GM23338 (cell line): ENCODE measurements around the gene RPS6KA3. TPM values are rescaled to one million over a fixed set of nuclear protein-coding genes. Genes with fewer than 3 reads are reported as not detected.
A peak's percentile ranks its signal among the peaks of the same experiment; 100 is the strongest.

Source experiments
- ATAC-seq: fragments of 200-7000 bp; cut with Tn5 transposase; 3 replicates; pipeline ENCODE4 v1.9.1; 2020
- DNase-seq: peaks from one replicate; pipeline ENCODE4 v3.0.0-alpha.2; 2015; ENCODE audit warnings: low spot score
- H2AFZ ChIP-seq: fragments of 200-600 bp; sonication (generic); 2 replicates; pipeline ENCODE4 v1.8.0; 2016; ENCODE audit warnings: antibody characterized with exemption, mild to moderate bottlenecking, moderate library complexity
- H3F3A ChIP-seq: fragments of 200-600 bp; sonication (generic); replicated peaks from 2 replicates; pipeline ENCODE4 v1.8.0; 2017; ENCODE audit warnings: antibody characterized with exemption, mixed run types, low read depth
- H3K27ac ChIP-seq: fragments of 200-600 bp; sonication (generic); 2 replicates; pipeline ENCODE4 v1.6.1; 2016; ENCODE audit warnings: low read depth
- H3K27me3 ChIP-seq: fragments of 200-600 bp; sonication (generic); 2 replicates; pipeline ENCODE4 v1.8.0; 2016; ENCODE audit warnings: mild to moderate bottlenecking, mixed run types, moderate library complexity; ENCODE audit not compliant: insufficient read depth
- H3K36me3 ChIP-seq: fragments of 200-600 bp; sonication (generic); 2 replicates; pipeline ENCODE4 v1.8.0; 2016; ENCODE audit warnings: mild to moderate bottlenecking; ENCODE audit not compliant: insufficient read depth
- H3K4me1 ChIP-seq: fragments of 200-600 bp; sonication (generic); 2 replicates; pipeline ENCODE4 v1.8.0; 2016; ENCODE audit warnings: mild to moderate bottlenecking, moderate library complexity; ENCODE audit not compliant: insufficient read depth
- H3K4me2 ChIP-seq: fragments of 200-600 bp; sonication (generic); 2 replicates; pipeline ENCODE4 v1.7.1; 2017; ENCODE audit warnings: mixed run types
- H3K4me3 ChIP-seq: fragments of 200-600 bp; sonication (generic); 2 replicates; pipeline ENCODE4 v1.6.1; 2016; ENCODE audit warnings: mixed run types
- H3K79me2 ChIP-seq: fragments of 200-600 bp; sonication (generic); replicated peaks from 2 replicates; pipeline ENCODE4 v1.8.0; 2017; ENCODE audit warnings: mild to moderate bottlenecking; ENCODE audit not compliant: insufficient read depth
- H3K9me2 ChIP-seq: fragments of 200-600 bp; sonication (generic); 2 replicates; pipeline ENCODE4 v1.8.0; 2017; ENCODE audit not compliant: insufficient read depth
- H4K20me1 ChIP-seq: fragments of 200-600 bp; sonication (generic); replicated peaks from 2 replicates; pipeline ENCODE4 v1.8.0; 2017; ENCODE audit warnings: mild to moderate bottlenecking; ENCODE audit not compliant: insufficient read depth
- H3K27ac Mint-ChIP-seq: 2 replicates; pipeline ENCODE4 v1.8.0; 2020; ENCODE audit warnings: inconsistent platforms, mild to moderate bottlenecking, moderate library complexity, mixed read lengths
- H3K27me3 Mint-ChIP-seq: 3 replicates; pipeline ENCODE4 v1.8.0; 2022; ENCODE audit warnings: low read depth, mild to moderate bottlenecking, moderate library complexity, mixed read lengths, inconsistent platforms; ENCODE audit not compliant: insufficient read depth, poor library complexity
- H3K36me3 Mint-ChIP-seq: 3 replicates; pipeline ENCODE4 v1.8.0; 2021; ENCODE audit warnings: low read depth, mild to moderate bottlenecking, inconsistent platforms, moderate library complexity, mixed read lengths
- H3K4me1 Mint-ChIP-seq: 3 replicates; pipeline ENCODE4 v1.8.0; 2020; ENCODE audit warnings: mild to moderate bottlenecking, inconsistent platforms, mixed read lengths
- H3K4me3 Mint-ChIP-seq: 3 replicates; pipeline ENCODE4 v1.8.0; 2021; ENCODE audit warnings: moderate library complexity, mild to moderate bottlenecking, inconsistent platforms, mixed read lengths
- H3K9me3 Mint-ChIP-seq: 3 replicates; pipeline ENCODE4 v1.8.0; 2020; ENCODE audit warnings: moderate library complexity, mild to moderate bottlenecking, inconsistent platforms, mixed read lengths
- CREB1 ChIP-seq: fragments of 250-450 bp; sonication (Bioruptor Pico); IDR thresholded peaks from 2 replicates; pipeline ENCODE4 v1.5.0; 2020; ENCODE audit warnings: low read depth, mild to moderate bottlenecking, moderate library complexity
- EZH2 ChIP-seq: fragments of 200-600 bp; sonication (generic); IDR thresholded peaks from one replicate; pipeline ENCODE4 v1.8.0; 2017; ENCODE audit warnings: antibody characterized with exemption, mild to moderate bottlenecking, low read depth; ENCODE audit not compliant: unreplicated experiment
- EZH2phosphoT487 ChIP-seq: fragments of 200-600 bp; sonication (generic); IDR thresholded peaks from one replicate; pipeline ENCODE4 v1.8.1; 2018; ENCODE audit warnings: antibody characterized with exemption; ENCODE audit not compliant: unreplicated experiment
- JUNB ChIP-seq: IDR thresholded peaks from one replicate; pipeline ENCODE4 v1.6.1; 2016; ENCODE audit warnings: antibody characterized with exemption; ENCODE audit not compliant: unreplicated experiment
- NANOG ChIP-seq: IDR thresholded peaks from 2 replicates; pipeline ENCODE4 v1.6.1; 2016; ENCODE audit warnings: antibody characterized with exemption, borderline replicate concordance
- POLR2AphosphoS5 ChIP-seq: IDR thresholded peaks from 2 replicates; pipeline ENCODE4 v1.6.1; 2016; ENCODE audit warnings: antibody characterized with exemption, low read depth
- STAT1 ChIP-seq: IDR thresholded peaks from one replicate; pipeline ENCODE4 v1.6.1; 2016; ENCODE audit warnings: antibody characterized with exemption; ENCODE audit not compliant: unreplicated experiment
- ZNF114 ChIP-seq: fragments of 250-450 bp; sonication (Bioruptor Pico); IDR thresholded peaks from 2 replicates; pipeline ENCODE4 v1.5.0; 2020; ENCODE audit warnings: mild to moderate bottlenecking, moderate library complexity
- ZNF331 ChIP-seq: fragments of 250-450 bp; sonication (Bioruptor Pico); IDR thresholded peaks from 2 replicates; pipeline ENCODE4 v1.5.0; 2020; ENCODE audit warnings: low read depth, mild to moderate bottlenecking, moderate library complexity
- polyA plus RNA-seq: library from polyadenylated mRNA; unstranded; fragments of >200 nt; fragmentation: Nextera tagmentation; extraction: Ambion mirVana; gene quantifications from 2 replicates; pipeline ENCODE4 v1.2.1, GENCODE V29; 2016
- total RNA-seq: library from RNA; depleted of rRNA; stranded (reverse); fragments of >200 nt; shearing (Covaris generic); gene quantifications from 2 replicates; pipeline ENCODE4 v1.2.3, GENCODE V29; 2014
- TF ChIP-seq, protein P1 (sequence below), 2 experiments: fragments of 200-600 bp in 1 of 2; sonication (generic) in 1 of 2; conservative IDR thresholded peaks; 2 replicates each; pipeline versions ENCODE4 v1.5.1 to v1.6.1; 2016 to 2017; ENCODE audit warnings: antibody characterized with exemption in 2 of 2, low read depth in 2 of 2, mild to moderate bottlenecking in 2 of 2, moderate library complexity in 1 of 2
- TF ChIP-seq, protein P2 (sequence below): IDR thresholded peaks from one replicate; pipeline ENCODE4 v1.6.1; 2018; ENCODE audit warnings: antibody characterized with exemption; ENCODE audit not compliant: unreplicated experiment
- TF ChIP-seq, protein P3 (sequence below): IDR thresholded peaks from 2 replicates; pipeline ENCODE4 v1.6.1; 2016; ENCODE audit warnings: antibody characterized with exemption
- TF ChIP-seq, protein P4 (sequence below): fragments of 250-450 bp; sonication (Bioruptor Pico); IDR thresholded peaks from 2 replicates; pipeline ENCODE4 v1.5.0; 2020; ENCODE audit warnings: mild to moderate bottlenecking, moderate library complexity

The RPS6KA3 gene
- total and polyA plus RNA-seq, 2 experiments from 2014 or later, result 3.2 to 12.2 TPM

DNA sequence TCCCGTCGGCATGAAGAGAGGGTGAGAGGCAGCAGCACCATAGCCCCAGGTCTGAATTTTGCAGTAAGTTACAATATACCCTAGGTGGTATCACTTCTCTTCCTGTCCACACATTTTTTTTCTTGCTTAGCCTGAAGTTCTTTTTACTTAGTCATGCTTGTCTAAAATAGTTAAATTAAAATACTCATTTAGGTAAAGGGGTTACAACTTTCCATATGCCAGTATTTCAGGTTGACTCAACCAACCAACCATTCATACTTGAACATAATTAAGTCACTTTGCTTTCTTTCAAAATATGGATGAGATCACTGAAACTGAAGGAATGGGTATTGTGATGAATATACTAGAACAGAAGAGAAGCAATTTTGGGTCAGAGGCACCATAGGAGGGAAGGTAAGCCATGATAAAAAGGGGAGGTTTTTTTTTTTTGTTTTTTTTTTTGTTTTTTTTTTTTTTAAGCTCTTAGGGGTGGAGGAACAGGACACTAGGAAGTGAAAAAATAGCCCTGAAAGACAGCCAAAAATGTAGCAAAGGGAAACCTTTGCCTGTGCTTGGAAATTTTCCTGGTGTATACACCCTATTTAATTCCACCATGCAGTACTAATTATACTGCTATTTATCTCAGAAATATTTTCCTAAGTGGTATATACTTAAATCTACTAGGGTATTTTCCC lies 41.8 kb downstream of the RPS6KA3 start:
- H3K36me3 Mint-ChIP-seq, result no peaks in the 10 kb centered on the region
- H4K20me1 ChIP-seq, result no peaks in the 10 kb centered on the region; the same call in 1 of the 2 replicates
- DNase-seq (peak; percentile 4), ATAC-seq (no peak)
- no peak overlapping the region for H3K27ac ChIP-seq
- no peaks in the 10 kb centered on the region for H3F3A ChIP-seq
- H3K4me3 Mint-ChIP-seq, result no peak overlapping the region
- H3K27me3 ChIP-seq, result no peaks in the 10 kb centered on the region
- H3K27me3 Mint-ChIP-seq, result peaks cover 2% of the 10 kb centered on the region
- no peaks in the 10 kb centered on the region for H3K79me2 ChIP-seq
- H3K36me3 ChIP-seq, result no peaks in the 10 kb centered on the region
- TF ChIP-seq POLR2AphosphoS5 (no peak), JUNB (no peak), CREB1 (CRISPR knock-in tag) (no peak), EZH2phosphoT487 (no peak), NANOG (no peak), ZNF331 (CRISPR knock-in tag) (no peak), EZH2 (no peak), ZNF114 (CRISPR knock-in tag) (no peak), STAT1 (no peak)
- TF ChIP-seq, protein P1, sequence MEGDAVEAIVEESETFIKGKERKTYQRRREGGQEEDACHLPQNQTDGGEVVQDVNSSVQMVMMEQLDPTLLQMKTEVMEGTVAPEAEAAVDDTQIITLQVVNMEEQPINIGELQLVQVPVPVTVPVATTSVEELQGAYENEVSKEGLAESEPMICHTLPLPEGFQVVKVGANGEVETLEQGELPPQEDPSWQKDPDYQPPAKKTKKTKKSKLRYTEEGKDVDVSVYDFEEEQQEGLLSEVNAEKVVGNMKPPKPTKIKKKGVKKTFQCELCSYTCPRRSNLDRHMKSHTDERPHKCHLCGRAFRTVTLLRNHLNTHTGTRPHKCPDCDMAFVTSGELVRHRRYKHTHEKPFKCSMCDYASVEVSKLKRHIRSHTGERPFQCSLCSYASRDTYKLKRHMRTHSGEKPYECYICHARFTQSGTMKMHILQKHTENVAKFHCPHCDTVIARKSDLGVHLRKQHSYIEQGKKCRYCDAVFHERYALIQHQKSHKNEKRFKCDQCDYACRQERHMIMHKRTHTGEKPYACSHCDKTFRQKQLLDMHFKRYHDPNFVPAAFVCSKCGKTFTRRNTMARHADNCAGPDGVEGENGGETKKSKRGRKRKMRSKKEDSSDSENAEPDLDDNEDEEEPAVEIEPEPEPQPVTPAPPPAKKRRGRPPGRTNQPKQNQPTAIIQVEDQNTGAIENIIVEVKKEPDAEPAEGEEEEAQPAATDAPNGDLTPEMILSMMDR (conservative IDR thresholded peaks at IDR 0.05; ENCODE audit: low read depth in 2 of 2), result no peak
- TF ChIP-seq, protein P2, sequence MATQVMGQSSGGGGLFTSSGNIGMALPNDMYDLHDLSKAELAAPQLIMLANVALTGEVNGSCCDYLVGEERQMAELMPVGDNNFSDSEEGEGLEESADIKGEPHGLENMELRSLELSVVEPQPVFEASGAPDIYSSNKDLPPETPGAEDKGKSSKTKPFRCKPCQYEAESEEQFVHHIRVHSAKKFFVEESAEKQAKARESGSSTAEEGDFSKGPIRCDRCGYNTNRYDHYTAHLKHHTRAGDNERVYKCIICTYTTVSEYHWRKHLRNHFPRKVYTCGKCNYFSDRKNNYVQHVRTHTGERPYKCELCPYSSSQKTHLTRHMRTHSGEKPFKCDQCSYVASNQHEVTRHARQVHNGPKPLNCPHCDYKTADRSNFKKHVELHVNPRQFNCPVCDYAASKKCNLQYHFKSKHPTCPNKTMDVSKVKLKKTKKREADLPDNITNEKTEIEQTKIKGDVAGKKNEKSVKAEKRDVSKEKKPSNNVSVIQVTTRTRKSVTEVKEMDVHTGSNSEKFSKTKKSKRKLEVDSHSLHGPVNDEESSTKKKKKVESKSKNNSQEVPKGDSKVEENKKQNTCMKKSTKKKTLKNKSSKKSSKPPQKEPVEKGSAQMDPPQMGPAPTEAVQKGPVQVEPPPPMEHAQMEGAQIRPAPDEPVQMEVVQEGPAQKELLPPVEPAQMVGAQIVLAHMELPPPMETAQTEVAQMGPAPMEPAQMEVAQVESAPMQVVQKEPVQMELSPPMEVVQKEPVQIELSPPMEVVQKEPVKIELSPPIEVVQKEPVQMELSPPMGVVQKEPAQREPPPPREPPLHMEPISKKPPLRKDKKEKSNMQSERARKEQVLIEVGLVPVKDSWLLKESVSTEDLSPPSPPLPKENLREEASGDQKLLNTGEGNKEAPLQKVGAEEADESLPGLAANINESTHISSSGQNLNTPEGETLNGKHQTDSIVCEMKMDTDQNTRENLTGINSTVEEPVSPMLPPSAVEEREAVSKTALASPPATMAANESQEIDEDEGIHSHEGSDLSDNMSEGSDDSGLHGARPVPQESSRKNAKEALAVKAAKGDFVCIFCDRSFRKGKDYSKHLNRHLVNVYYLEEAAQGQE, result no peak
- TF ChIP-seq, protein P3, sequence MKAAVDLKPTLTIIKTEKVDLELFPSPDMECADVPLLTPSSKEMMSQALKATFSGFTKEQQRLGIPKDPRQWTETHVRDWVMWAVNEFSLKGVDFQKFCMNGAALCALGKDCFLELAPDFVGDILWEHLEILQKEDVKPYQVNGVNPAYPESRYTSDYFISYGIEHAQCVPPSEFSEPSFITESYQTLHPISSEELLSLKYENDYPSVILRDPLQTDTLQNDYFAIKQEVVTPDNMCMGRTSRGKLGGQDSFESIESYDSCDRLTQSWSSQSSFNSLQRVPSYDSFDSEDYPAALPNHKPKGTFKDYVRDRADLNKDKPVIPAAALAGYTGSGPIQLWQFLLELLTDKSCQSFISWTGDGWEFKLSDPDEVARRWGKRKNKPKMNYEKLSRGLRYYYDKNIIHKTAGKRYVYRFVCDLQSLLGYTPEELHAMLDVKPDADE, result no peak
- TF ChIP-seq, protein P4, sequence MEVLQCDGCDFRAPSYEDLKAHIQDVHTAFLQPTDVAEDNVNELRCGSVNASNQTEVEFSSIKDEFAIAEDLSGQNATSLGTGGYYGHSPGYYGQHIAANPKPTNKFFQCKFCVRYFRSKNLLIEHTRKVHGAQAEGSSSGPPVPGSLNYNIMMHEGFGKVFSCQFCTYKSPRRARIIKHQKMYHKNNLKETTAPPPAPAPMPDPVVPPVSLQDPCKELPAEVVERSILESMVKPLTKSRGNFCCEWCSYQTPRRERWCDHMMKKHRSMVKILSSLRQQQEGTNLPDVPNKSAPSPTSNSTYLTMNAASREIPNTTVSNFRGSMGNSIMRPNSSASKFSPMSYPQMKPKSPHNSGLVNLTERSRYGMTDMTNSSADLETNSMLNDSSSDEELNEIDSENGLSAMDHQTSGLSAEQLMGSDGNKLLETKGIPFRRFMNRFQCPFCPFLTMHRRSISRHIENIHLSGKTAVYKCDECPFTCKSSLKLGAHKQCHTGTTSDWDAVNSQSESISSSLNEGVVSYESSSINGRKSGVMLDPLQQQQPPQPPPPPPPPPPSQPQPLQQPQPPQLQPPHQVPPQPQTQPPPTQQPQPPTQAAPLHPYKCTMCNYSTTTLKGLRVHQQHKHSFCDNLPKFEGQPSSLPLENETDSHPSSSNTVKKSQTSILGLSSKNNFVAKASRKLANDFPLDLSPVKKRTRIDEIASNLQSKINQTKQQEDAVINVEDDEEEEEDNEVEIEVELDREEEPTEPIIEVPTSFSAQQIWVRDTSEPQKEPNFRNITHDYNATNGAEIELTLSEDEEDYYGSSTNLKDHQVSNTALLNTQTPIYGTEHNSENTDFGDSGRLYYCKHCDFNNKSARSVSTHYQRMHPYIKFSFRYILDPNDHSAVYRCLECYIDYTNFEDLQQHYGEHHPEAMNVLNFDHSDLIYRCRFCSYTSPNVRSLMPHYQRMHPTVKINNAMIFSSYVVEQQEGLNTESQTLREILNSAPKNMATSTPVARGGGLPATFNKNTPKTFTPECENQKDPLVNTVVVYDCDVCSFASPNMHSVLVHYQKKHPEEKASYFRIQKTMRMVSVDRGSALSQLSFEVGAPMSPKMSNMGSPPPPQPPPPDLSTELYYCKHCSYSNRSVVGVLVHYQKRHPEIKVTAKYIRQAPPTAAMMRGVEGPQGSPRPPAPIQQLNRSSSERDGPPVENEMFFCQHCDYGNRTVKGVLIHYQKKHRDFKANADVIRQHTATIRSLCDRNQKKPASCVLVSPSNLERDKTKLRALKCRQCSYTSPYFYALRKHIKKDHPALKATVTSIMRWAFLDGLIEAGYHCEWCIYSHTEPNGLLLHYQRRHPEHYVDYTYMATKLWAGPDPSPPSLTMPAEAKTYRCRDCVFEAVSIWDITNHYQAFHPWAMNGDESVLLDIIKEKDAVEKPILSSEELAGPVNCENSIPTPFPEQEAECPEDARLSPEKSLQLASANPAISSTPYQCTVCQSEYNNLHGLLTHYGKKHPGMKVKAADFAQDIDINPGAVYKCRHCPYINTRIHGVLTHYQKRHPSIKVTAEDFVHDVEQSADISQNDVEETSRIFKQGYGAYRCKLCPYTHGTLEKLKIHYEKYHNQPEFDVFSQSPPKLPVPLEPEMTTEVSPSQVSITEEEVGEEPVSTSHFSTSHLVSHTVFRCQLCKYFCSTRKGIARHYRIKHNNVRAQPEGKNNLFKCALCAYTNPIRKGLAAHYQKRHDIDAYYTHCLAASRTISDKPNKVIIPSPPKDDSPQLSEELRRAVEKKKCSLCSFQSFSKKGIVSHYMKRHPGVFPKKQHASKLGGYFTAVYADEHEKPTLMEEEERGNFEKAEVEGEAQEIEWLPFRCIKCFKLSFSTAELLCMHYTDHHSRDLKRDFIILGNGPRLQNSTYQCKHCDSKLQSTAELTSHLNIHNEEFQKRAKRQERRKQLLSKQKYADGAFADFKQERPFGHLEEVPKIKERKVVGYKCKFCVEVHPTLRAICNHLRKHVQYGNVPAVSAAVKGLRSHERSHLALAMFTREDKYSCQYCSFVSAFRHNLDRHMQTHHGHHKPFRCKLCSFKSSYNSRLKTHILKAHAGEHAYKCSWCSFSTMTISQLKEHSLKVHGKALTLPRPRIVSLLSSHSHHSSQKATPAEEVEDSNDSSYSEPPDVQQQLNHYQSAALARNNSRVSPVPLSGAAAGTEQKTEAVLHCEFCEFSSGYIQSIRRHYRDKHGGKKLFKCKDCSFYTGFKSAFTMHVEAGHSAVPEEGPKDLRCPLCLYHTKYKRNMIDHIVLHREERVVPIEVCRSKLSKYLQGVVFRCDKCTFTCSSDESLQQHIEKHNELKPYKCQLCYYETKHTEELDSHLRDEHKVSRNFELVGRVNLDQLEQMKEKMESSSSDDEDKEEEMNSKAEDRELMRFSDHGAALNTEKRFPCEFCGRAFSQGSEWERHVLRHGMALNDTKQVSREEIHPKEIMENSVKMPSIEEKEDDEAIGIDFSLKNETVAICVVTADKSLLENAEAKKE (CRISPR knock-in tag), result no peak
- H3K4me1 Mint-ChIP-seq, result peaks cover 14% of the 10 kb centered on the region; the same call in 2 of the 3 replicates
- no peaks in the 10 kb centered on the region for H3K9me3 Mint-ChIP-seq
- 0 out of 2 replicates have a peak overlapping the region, but pooled peaks have one; percentile 9 for H3K27ac Mint-ChIP-seq
- no peaks in the 10 kb centered on the region for H3K4me1 ChIP-seq
- no peak overlapping the region for H2AFZ ChIP-seq
- H3K4me2 ChIP-seq, result no peak overlapping the region
- H3K9me2 ChIP-seq, result no peaks in the 10 kb centered on the region
- H3K4me3 ChIP-seq, result no peak overlapping the region
